OCI-LY1 (cell line): ENCODE results near the gene COG8.

Source experiments
- H2AFZ ChIP-seq: fragments of 200-600 bp; sonication (generic), shearing (Covaris generic); 2 replicates; pipeline ENCODE4 v1.6.0; 2014; ENCODE audit warnings: antibody characterized with exemption, mild to moderate bottlenecking, low read length
- H3F3A ChIP-seq: fragments of 200-600 bp; sonication (generic), shearing (Covaris generic); 2 replicates; pipeline ENCODE4 v1.6.0; 2014; ENCODE audit warnings: mild to moderate bottlenecking, antibody characterized with exemption, low read length, moderate library complexity; ENCODE audit not compliant: insufficient read depth
- H3K27ac ChIP-seq: fragments of 200-600 bp; sonication (generic); 2 replicates; pipeline ENCODE4 v1.5.1; 2014; ENCODE audit warnings: low read length, mixed run types, mild to moderate bottlenecking, low read depth; ENCODE audit not compliant: poor library complexity, severe bottlenecking
- H3K27me3 ChIP-seq: fragments of 200-600 bp; sonication (generic); 2 replicates; pipeline ENCODE4 v1.6.0; 2014; ENCODE audit warnings: antibody characterized with exemption, mild to moderate bottlenecking, low read length, moderate library complexity; ENCODE audit not compliant: insufficient read depth
- H3K36me3 ChIP-seq: fragments of 200-600 bp; sonication (generic); 2 replicates; pipeline ENCODE4 v1.6.1; 2014; ENCODE audit warnings: mild to moderate bottlenecking, antibody characterized with exemption, low read length, moderate library complexity, mixed read lengths; ENCODE audit not compliant: insufficient read depth
- H3K4me1 ChIP-seq: fragments of 200-600 bp; sonication (generic); 2 replicates; pipeline ENCODE4 v1.5.1; 2014; ENCODE audit warnings: mild to moderate bottlenecking, low read length, moderate library complexity; ENCODE audit not compliant: insufficient read depth, severe bottlenecking
- H3K4me2 ChIP-seq: fragments of 200-600 bp; sonication (generic), shearing (Covaris generic); 2 replicates; pipeline ENCODE4 v1.6.1; 2014; ENCODE audit warnings: low read length
- H3K4me3 ChIP-seq: fragments of 200-600 bp; sonication (generic); 2 replicates; pipeline ENCODE4 v1.5.1; 2014; ENCODE audit warnings: low read length, low read depth, mild to moderate bottlenecking, mixed read lengths; ENCODE audit not compliant: poor library complexity, severe bottlenecking
- H3K79me2 ChIP-seq: fragments of 200-600 bp; shearing (Covaris generic); 2 replicates; pipeline ENCODE4 v1.6.1; 2016; ENCODE audit warnings: mixed run types, low read length, mixed read lengths; ENCODE audit not compliant: insufficient read depth
- H3K9ac ChIP-seq: fragments of 200-600 bp; sonication (generic), shearing (Covaris generic); 2 replicates; pipeline ENCODE4 v1.6.1; 2014; ENCODE audit warnings: mild to moderate bottlenecking, low read length, mixed read lengths
- H3K9me2 ChIP-seq: fragments of 200-600 bp; sonication (generic), shearing (Covaris generic); 2 replicates; pipeline ENCODE4 v1.6.1; 2014; ENCODE audit warnings: low read depth, mild to moderate bottlenecking, low read length, mixed read lengths
- H3K9me3 ChIP-seq: fragments of 200-600 bp; shearing (Covaris generic); 2 replicates; pipeline ENCODE4 v1.6.1; 2014; ENCODE audit warnings: low read length, mixed read lengths
- H4K20me1 ChIP-seq: fragments of 200-600 bp; sonication (generic), shearing (Covaris generic); 2 replicates; pipeline ENCODE4 v1.6.0; 2016; ENCODE audit warnings: mild to moderate bottlenecking, low read length; ENCODE audit not compliant: insufficient read depth
- EZH2 ChIP-seq: fragments of 200-600 bp; sonication (generic), shearing (Covaris generic); IDR thresholded peaks from 2 replicates; pipeline ENCODE4 v1.8.0; 2017; ENCODE audit warnings: borderline replicate concordance, mixed run types, mild to moderate bottlenecking, antibody characterized with exemption, low read length, moderate library complexity, mixed read lengths
- TF ChIP-seq, protein P1 (sequence below): fragments of 200-600 bp; sonication (generic), shearing (Covaris generic); IDR thresholded peaks from 2 replicates; pipeline ENCODE4 v1.5.1; 2017; ENCODE audit warnings: mild to moderate bottlenecking, antibody characterized with exemption, low read length, moderate library complexity, mixed read lengths

The COG8 gene

DNA sequence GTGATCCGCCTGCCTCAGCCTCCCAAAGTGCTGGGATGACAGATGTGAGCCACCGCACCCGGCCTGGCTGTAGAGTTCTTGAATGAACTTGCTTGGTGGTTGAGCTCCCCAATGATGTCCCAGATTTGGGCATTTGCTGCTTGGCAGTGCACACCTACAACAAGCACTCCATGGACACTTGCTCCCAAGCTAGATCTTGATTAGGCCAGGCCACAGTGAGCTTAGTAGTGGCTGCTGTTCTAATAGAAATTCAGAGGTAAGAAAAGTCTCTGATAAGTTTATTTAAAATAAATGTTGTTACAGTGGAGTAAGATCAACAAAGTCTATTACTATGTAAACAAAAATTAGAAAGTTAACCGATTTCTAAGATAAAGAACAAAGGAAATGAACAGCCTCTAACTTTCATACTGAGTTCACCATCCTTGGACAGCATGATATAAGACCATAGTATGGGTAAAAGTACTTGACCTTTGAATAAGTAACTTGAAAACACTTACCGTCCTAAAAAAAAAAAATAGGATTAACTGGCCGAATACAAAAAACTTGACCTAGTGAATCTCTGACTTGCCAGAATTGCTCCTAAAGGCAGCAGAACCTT is 11.3 kb upstream of the COG8 start:
- Histone ChIP-seq H3K9me2 (no peaks in the 10 kb centered on the region), H3K79me2 (no peaks in the 10 kb centered on the region), H3K9me3 (no peaks in the 10 kb centered on the region), H2AFZ (no peak overlapping the region), H3K9ac (no peak overlapping the region), H3K27me3 (no peaks in the 10 kb centered on the region), H3K36me3 (peaks cover 19% of the 10 kb centered on the region), H3K4me3 (no peak overlapping the region), H4K20me1 (no peaks in the 10 kb centered on the region), H3K27ac (no peak overlapping the region), H3F3A (no peaks in the 10 kb centered on the region), H3K4me1 (no peaks in the 10 kb centered on the region), H3K4me2 (no peak overlapping the region)
- TF ChIP-seq, protein P1, sequence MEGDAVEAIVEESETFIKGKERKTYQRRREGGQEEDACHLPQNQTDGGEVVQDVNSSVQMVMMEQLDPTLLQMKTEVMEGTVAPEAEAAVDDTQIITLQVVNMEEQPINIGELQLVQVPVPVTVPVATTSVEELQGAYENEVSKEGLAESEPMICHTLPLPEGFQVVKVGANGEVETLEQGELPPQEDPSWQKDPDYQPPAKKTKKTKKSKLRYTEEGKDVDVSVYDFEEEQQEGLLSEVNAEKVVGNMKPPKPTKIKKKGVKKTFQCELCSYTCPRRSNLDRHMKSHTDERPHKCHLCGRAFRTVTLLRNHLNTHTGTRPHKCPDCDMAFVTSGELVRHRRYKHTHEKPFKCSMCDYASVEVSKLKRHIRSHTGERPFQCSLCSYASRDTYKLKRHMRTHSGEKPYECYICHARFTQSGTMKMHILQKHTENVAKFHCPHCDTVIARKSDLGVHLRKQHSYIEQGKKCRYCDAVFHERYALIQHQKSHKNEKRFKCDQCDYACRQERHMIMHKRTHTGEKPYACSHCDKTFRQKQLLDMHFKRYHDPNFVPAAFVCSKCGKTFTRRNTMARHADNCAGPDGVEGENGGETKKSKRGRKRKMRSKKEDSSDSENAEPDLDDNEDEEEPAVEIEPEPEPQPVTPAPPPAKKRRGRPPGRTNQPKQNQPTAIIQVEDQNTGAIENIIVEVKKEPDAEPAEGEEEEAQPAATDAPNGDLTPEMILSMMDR = no peak
- no peak for TF ChIP-seq EZH2

DNA sequence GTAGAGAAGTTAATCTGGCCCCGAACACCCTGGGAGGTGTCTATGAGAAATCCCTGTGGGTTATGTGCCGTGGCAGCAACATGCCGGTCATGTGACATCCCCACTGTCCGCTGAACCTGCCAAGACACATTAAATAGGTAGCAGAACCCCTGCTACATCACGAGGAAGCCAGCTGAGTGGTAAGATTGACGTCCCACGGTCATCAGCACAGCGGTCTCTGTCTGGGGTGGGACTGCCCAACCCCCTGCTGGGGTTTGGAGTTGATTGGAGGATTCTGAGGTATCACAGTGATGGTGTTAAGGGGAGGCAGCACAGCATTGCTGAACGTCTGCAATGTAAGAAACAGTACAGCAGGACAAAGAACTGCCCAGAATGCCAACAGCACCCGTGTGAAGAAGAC is 10.2 kb upstream of the COG8 start:
- Histone ChIP-seq H3F3A (no peaks in the 10 kb centered on the region), H3K4me1 (no peaks in the 10 kb centered on the region), H3K27me3 (no peaks in the 10 kb centered on the region), H4K20me1 (no peaks in the 10 kb centered on the region), H3K79me2 (no peaks in the 10 kb centered on the region), H3K9ac (no peak overlapping the region), H3K36me3 (peaks cover 12% of the 10 kb centered on the region), H3K9me3 (no peaks in the 10 kb centered on the region), H3K27ac (no peak overlapping the region), H3K4me2 (no peak overlapping the region), H3K9me2 (no peaks in the 10 kb centered on the region), H3K4me3 (no peak overlapping the region), H2AFZ (no peak overlapping the region)
- TF ChIP-seq, protein P1 = no peak
- TF ChIP-seq EZH2 = no peak

- H3K4me2 ChIP-seq = no peak overlapping the region
- no peak overlapping the region for H3K27ac ChIP-seq
- H3F3A ChIP-seq = no peaks in the 10 kb centered on the region
- no peaks in the 10 kb centered on the region for H3K9me2 ChIP-seq
- no peaks in the 10 kb centered on the region for H4K20me1 ChIP-seq
- H3K36me3 ChIP-seq = peaks cover 21% of the 10 kb centered on the region
- H3K9me3 ChIP-seq = no peaks in the 10 kb centered on the region
- no peaks in the 10 kb centered on the region for H3K27me3 ChIP-seq
- H2AFZ ChIP-seq = no peak overlapping the region
- H3K9ac ChIP-seq = no peak overlapping the region
- H3K4me3 ChIP-seq = no peak overlapping the region
- no peaks in the 10 kb centered on the region for H3K4me1 ChIP-seq
- TF ChIP-seq EZH2 = no peak
- TF ChIP-seq, protein P1 = no peak
- H3K79me2 ChIP-seq = no peaks in the 10 kb centered on the region
Measured at GRCh38 chr16:69348222-69348621, 8.9 kb upstream of the COG8 start.
